ENCODE data around the gene LOXL1.

The LOXL1 gene, protein sequence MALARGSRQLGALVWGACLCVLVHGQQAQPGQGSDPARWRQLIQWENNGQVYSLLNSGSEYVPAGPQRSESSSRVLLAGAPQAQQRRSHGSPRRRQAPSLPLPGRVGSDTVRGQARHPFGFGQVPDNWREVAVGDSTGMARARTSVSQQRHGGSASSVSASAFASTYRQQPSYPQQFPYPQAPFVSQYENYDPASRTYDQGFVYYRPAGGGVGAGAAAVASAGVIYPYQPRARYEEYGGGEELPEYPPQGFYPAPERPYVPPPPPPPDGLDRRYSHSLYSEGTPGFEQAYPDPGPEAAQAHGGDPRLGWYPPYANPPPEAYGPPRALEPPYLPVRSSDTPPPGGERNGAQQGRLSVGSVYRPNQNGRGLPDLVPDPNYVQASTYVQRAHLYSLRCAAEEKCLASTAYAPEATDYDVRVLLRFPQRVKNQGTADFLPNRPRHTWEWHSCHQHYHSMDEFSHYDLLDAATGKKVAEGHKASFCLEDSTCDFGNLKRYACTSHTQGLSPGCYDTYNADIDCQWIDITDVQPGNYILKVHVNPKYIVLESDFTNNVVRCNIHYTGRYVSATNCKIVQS

GRCh38 chr15:73926219-73927002 lies at the start of gene LOXL1:
TSS of gene LOXL1 (plus strand) at chr15:73926462. CDS start at chr15:73926784, 322 bp downstream.
- DNase-seq, result peak; percentile 86

- DNase-seq, result no peak
These were observed 46.8 kb upstream of the LOXL1 start for GRCh38 chr15:73879426-73879825.

DNA sequence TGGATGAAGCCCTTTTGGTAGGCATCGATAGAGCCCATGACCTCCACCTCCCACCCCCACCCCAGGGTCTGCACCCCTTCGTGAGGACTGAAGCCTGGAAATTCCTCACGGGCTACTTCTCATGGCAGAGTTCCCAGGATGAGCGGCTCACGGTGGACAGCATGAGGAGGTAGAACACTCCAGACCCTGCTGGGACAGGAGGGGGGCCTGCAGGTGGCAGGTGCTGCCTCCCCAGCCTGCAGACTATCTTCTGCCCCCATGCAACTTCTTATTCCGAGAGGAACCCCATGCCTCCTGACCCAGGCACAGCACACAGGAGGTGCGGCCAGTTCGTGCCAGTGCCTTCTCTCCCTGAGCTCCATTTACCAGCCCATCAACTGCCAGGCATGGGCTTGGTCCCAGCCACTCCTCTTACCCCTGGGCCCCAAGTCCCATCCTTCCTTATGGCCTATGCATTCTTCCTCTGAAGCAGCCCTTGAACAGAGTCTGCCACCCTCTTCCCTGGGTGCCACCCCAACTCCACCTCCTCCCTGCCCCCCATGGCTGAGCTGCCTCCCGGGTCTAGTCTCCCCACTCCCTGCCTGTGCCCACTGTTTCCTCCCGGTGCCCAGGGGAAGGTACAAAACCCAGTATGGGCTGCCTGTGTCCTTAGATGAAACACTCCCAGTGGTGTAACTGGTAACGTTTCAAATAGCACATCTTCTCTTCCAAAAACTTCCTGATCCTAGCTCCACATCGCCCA lies 44.5 kb upstream of the LOXL1 start:
- no peak for DNase-seq

GRCh38 chr15:73882761-73883419 lies 43.4 kb upstream of the LOXL1 start:
- no peak for DNase-seq

DNA sequence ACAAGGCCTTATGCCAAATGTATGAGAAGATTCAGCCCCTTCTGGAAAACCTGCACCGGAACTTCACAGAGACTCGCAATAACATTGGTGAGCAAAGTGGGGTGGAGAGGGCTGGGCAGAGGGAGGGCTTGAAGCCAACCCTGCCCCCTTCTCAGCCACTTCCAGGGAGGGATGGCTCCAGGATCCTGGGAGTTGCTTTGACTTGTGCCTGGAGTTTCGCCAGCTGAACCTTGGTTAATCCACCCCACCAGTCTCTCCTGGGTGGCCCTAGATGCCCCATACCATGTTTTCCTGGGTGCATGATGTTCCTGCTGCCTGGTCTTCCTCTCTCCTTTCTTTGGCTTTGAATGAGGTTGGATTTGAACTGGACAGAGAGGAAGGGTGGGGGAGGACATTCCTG lies 42.1 kb upstream of the LOXL1 start:
- no peak for DNase-seq

- no peak for DNase-seq
These were observed 40.1 kb upstream of the LOXL1 start for GRCh38 chr15:73885954-73886700.

DNA sequence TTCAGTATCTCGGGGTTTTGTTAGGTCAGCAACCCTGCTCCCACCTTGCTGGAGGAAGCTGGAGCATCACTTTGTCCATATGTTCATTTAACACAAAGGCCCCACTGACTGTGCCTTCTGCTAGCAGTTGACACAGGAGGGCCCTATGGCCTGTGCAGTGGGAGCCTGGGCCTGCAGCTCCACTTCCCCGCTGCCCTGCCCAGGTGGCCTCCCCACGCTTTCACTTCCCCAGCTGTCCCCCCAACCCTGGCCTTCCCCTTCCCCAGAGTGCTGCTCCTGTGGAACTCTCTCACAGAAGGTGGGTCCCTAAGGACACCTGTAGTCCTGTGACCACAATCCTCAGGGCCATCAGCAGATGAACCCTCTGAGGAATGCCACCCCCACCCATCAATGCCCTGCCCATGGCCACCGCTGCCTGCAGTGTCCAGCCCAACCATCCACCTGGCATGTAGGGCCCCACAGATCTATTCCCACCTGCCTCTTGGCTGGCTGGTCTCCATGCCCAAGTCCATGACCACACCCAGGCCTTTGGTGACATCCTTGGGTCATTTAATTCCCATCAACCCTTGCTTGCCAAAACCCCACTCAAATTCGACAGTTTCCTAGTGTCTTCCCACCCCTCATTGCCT lies 39.4 kb upstream of the LOXL1 start:
- no peak for DNase-seq

GRCh38 chr15:73887481-73887880 lies 38.8 kb upstream of the LOXL1 start:
- no peak for DNase-seq

GRCh38 chr15:73888224-73889041 lies 37.8 kb upstream of the LOXL1 start:
- no peak for DNase-seq

GRCh38 chr15:73889053-73889761 lies 37.1 kb upstream of the LOXL1 start:
- no peak for DNase-seq

- DNase-seq, result no peak
These were observed 36.5 kb upstream of the LOXL1 start for GRCh38 chr15:73889762-73890124.

GRCh38 chr15:73891328-73892315 lies 34.6 kb upstream of the LOXL1 start:
- DNase-seq, result no peak

GRCh38 chr15:73892446-73893226 lies 33.6 kb upstream of the LOXL1 start:
- no peak for DNase-seq

DNA sequence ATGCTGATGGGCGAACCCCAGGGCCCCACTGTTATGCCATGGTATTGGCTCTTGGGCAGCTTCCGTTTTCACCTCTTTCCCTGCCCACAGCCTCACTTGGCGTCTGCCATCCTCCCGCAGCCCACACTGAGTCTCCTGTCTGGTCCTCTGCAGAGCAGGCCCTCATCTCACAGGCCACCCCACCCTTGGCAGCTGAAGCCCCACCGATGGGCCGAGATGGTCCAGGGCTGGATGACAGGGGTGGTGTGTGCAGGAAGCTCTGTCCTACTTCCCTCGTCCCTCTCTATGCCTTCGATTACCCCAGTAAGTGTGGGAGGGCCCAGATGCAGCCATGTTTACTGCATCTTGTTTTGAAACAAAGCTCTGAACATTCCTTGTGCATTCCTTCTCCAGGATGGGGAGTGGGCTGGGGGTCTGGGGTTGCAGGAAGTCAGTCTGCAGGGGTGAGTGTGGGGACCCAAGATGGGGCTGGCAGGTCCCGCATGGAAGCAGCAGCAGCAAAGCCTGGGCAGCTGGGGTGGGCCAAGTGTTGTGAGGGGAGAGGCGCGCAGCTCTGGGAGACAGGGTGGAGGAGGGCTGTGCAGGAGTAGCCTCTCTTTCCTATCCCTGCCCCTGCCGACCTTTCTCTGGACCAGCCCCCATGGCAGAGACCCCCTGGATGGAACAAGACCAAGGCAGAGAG lies 32.0 kb upstream of the LOXL1 start:
- DNase-seq, result no peak

DNA sequence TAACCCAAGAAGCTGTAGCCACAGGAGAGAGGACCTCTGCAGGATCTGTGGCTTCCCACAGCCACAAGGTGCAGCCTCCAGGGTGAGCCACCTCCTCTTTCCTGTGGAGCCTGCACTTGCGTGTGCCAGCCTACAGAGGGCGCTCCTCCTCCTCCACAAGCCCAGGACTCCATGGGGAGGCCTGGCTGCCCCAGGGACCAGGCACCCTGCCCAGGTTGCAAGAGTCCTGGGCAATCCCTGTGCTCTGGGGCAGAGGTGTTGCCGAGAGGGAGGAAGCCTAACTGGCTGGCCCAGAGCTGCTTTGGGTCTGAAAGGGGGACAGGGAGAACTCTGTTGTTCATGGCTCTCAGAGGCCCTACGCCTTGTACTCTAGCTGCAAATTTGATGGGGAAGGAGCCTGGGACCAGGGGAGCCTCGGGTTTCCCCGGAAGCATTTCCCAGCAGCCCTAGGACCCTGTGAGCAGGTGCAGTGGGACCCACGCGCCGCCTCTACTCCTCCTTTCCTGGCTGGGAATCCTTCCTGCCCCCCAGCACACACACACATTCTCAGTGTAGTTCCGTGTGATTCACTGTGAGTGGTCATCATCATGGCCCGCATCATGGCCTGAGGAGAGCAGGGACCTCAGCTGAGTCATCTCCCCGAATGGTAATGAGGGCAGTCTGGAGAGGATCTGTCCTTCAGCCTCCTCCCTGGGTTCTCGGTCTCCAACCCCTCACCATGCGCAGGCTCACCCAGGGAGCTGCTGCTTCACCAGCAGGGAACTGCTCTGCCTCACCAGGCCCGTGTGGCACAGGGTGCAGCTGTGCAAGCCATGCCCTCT lies 28.6 kb upstream of the LOXL1 start:
- DNase-seq, result peak; percentile 92

Measured in HCEC 1CT (cell line).